Neural cell (in vitro differentiated cells): ENCODE data around the gene MAMDC4. TPM values are rescaled to one million over a fixed set of nuclear protein-coding genes. Genes with fewer than 3 reads are reported as not detected.

Experiments used
- H2AFZ ChIP-seq: fragments of 200-600, 300-800 bp; sonication (generic), shearing (Covaris generic); 2 replicates; pipeline ENCODE4 v1.6.0; 2014; ENCODE audit warnings: low read depth, mild to moderate bottlenecking, antibody characterized with exemption, low read length, moderate library complexity
- H3F3A ChIP-seq: fragments of 200-600 bp; shearing (Covaris generic); 2 replicates; pipeline ENCODE4 v1.6.1; 2016; ENCODE audit warnings: mild to moderate bottlenecking, moderate library complexity, mixed read lengths, antibody characterized with exemption, low read length; ENCODE audit not compliant: insufficient read depth, poor library complexity, severe bottlenecking
- H3K27ac ChIP-seq: fragments of 200-600, 300-800 bp; sonication (generic), shearing (Covaris generic); 2 replicates; pipeline ENCODE4 v1.5.1; 2014; ENCODE audit warnings: mild to moderate bottlenecking, low read length, moderate library complexity
- H3K27me3 ChIP-seq: fragments of 300-800, 200-600 bp; sonication (generic), shearing (Covaris generic); 2 replicates; pipeline ENCODE4 v1.6.0; 2014; ENCODE audit warnings: mild to moderate bottlenecking, low read depth, low read length, moderate library complexity; ENCODE audit not compliant: insufficient read depth
- H3K36me3 ChIP-seq: fragments of 300-800, 200-600 bp; sonication (generic), shearing (Covaris generic); 2 replicates; pipeline ENCODE4 v1.5.1; 2014; ENCODE audit warnings: mild to moderate bottlenecking, antibody characterized with exemption, low read length, moderate library complexity; ENCODE audit not compliant: insufficient read depth
- H3K4me2 ChIP-seq: fragments of 300-800, 200-600 bp; sonication (generic), shearing (Covaris generic); 2 replicates; pipeline ENCODE4 v1.6.0; 2014; ENCODE audit warnings: mild to moderate bottlenecking, low read length
- H3K4me3 ChIP-seq: fragments of 300-800, 200-600 bp; sonication (generic), shearing (Covaris generic); 2 replicates; pipeline ENCODE4 v1.5.1; 2014; ENCODE audit warnings: mild to moderate bottlenecking, low read length, moderate library complexity
- H3K79me2 ChIP-seq: fragments of 200-600 bp; shearing (Covaris generic); replicated peaks from 2 replicates; pipeline ENCODE4 v1.6.0; 2014; ENCODE audit warnings: mild to moderate bottlenecking, low read length, moderate library complexity; ENCODE audit not compliant: insufficient read depth
- H3K9ac ChIP-seq: fragments of 300-800, 200-600 bp; sonication (generic), shearing (Covaris generic); 2 replicates; pipeline ENCODE4 v1.6.1; 2016; ENCODE audit warnings: mild to moderate bottlenecking, low read length, mixed read lengths
- H3K9me2 ChIP-seq: fragments of 200-600 bp; shearing (Covaris generic); 2 replicates; pipeline ENCODE4 v1.6.1; 2016; ENCODE audit warnings: mild to moderate bottlenecking, low read length, mixed read lengths; ENCODE audit not compliant: insufficient read depth
- H3K9me3 ChIP-seq: fragments of 200-600, 300-800 bp; sonication (generic), shearing (Covaris generic); 2 replicates; pipeline ENCODE4 v1.6.1; 2016; ENCODE audit warnings: mild to moderate bottlenecking, mixed run types, low read length, moderate library complexity, mixed read lengths
- H4K20me1 ChIP-seq: fragments of 200-600 bp; shearing (Covaris generic); 2 replicates; pipeline ENCODE4 v1.6.1; 2016; ENCODE audit warnings: mild to moderate bottlenecking, mixed run types; ENCODE audit not compliant: insufficient read depth
- EP300 ChIP-seq: fragments of 450-650 bp; conservative IDR thresholded peaks from 2 replicates; pipeline ENCODE4 v1.6.1; 2014; ENCODE audit warnings: antibody characterized with exemption, mild to moderate bottlenecking, moderate library complexity; ENCODE audit not compliant: poor library complexity, severe bottlenecking
- EZH2 ChIP-seq: fragments of 200-600, 300-800 bp; shearing (Covaris generic), sonication (generic); IDR thresholded peaks from 2 replicates; pipeline ENCODE4 v1.6.1; 2014; ENCODE audit warnings: antibody characterized with exemption, low read length, borderline replicate concordance, mild to moderate bottlenecking; ENCODE audit not compliant: insufficient read depth, poor library complexity, severe bottlenecking
- MXI1 ChIP-seq: fragments of 450-650 bp; conservative IDR thresholded peaks from 2 replicates; pipeline ENCODE4 v1.6.1; 2014; ENCODE audit warnings: antibody characterized with exemption, mild to moderate bottlenecking; ENCODE audit not compliant: poor library complexity, severe bottlenecking
- POLR2AphosphoS5 ChIP-seq: IDR thresholded peaks from 2 replicates; pipeline ENCODE4 v1.6.1; 2012
- RAD21 ChIP-seq: fragments of 450-650 bp; conservative IDR thresholded peaks from 2 replicates; pipeline ENCODE4 v1.6.1; 2014; ENCODE audit warnings: antibody characterized with exemption, mild to moderate bottlenecking, moderate library complexity
- SMC3 ChIP-seq: fragments of 450-650 bp; conservative IDR thresholded peaks from 2 replicates; pipeline ENCODE4 v1.6.1; 2014; ENCODE audit warnings: antibody characterized with exemption, mild to moderate bottlenecking, moderate library complexity; ENCODE audit not compliant: poor library complexity
- TAF1 ChIP-seq: IDR thresholded peaks from 2 replicates; pipeline ENCODE4 v1.6.1; 2012; ENCODE audit warnings: low read depth
- polyA plus RNA-seq: library from polyadenylated mRNA; depleted of rRNA; stranded (reverse); fragments of >200 nt; gene quantifications from 2 replicates; pipeline ENCODE4 v1.2.3, GENCODE V29; 2014
- TF ChIP-seq, protein P1 (sequence below): fragments of 450-650 bp; IDR thresholded peaks from 2 replicates; pipeline ENCODE4 v1.5.1; 2014; ENCODE audit warnings: antibody characterized with exemption, mild to moderate bottlenecking, moderate library complexity; ENCODE audit not compliant: poor library complexity, severe bottlenecking
- TF ChIP-seq, protein P2 (sequence below): IDR thresholded peaks from 2 replicates; pipeline ENCODE4 v1.6.1; 2012; ENCODE audit warnings: borderline replicate concordance

MAMDC4 gene
- polyA plus RNA-seq, 1 donor from 2014 or later = 13.1 TPM

DNA sequence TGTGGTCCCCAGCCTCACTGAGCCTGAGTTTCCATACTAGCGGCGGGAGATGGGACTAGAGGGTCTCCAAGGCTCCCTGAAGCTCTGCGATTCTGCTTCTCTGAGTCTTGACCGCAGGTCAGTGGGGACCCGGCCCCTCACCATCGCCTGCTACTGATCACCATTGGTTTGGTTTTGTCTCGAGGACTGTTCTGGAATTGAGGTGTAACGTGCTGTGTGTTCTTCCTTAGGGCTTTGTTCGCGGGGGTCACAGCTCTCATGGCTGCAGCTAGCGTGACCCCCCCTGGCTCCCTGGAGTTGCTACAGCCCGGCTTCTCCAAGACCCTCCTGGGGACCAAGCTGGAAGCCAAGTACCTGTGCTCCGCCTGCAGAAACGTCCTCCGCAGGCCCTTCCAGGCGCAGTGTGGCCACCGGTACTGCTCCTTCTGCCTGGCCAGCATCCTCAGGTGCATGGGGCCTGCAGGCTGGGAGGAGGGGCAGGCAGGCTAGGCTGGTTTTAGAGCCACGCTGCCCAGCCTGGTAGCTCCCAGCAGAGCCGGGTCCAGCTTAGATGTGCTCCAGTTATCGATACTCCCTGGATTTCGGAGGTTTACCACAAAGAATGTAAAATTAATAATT lies 46.4 kb downstream of the MAMDC4 start:
- H3K79me2 ChIP-seq = no peaks in the 10 kb centered on the region
- no peak overlapping the region for H3K4me2 ChIP-seq
- no peaks in the 10 kb centered on the region for H3K9me2 ChIP-seq
- no peaks in the 10 kb centered on the region for H3F3A ChIP-seq
- H3K4me3 ChIP-seq = no peak overlapping the region
- H4K20me1 ChIP-seq = no peaks in the 10 kb centered on the region
- H3K27me3 ChIP-seq = no peaks in the 10 kb centered on the region
- H3K9me3 ChIP-seq = no peaks in the 10 kb centered on the region
- H3K36me3 ChIP-seq = no peaks in the 10 kb centered on the region
- H3K27ac ChIP-seq = no peak overlapping the region
- TF ChIP-seq EP300 (no peak), RAD21 (no peak), TAF1 (no peak)
- TF ChIP-seq, protein P1, sequence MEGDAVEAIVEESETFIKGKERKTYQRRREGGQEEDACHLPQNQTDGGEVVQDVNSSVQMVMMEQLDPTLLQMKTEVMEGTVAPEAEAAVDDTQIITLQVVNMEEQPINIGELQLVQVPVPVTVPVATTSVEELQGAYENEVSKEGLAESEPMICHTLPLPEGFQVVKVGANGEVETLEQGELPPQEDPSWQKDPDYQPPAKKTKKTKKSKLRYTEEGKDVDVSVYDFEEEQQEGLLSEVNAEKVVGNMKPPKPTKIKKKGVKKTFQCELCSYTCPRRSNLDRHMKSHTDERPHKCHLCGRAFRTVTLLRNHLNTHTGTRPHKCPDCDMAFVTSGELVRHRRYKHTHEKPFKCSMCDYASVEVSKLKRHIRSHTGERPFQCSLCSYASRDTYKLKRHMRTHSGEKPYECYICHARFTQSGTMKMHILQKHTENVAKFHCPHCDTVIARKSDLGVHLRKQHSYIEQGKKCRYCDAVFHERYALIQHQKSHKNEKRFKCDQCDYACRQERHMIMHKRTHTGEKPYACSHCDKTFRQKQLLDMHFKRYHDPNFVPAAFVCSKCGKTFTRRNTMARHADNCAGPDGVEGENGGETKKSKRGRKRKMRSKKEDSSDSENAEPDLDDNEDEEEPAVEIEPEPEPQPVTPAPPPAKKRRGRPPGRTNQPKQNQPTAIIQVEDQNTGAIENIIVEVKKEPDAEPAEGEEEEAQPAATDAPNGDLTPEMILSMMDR = no peak
- no peak overlapping the region for H3K9ac ChIP-seq
- H2AFZ ChIP-seq = no peak overlapping the region

GRCh38 chr9:136899196-136899595 lies 47.0 kb downstream of the MAMDC4 start:
- Histone ChIP-seq H3K27me3 (no peaks in the 10 kb centered on the region), H3K36me3 (no peaks in the 10 kb centered on the region), H3K9ac (no peak overlapping the region), H3K4me3 (no peak overlapping the region), H3K4me2 (no peak overlapping the region), H3K79me2 (no peaks in the 10 kb centered on the region), H3K9me3 (no peaks in the 10 kb centered on the region), H3K9me2 (no peaks in the 10 kb centered on the region), H2AFZ (no peak overlapping the region), H3F3A (no peaks in the 10 kb centered on the region), H4K20me1 (no peaks in the 10 kb centered on the region), H3K27ac (no peak overlapping the region)
- TF ChIP-seq, protein P1 = no peak
- TF ChIP-seq RAD21 (no peak), TAF1 (no peak), SMC3 (no peak), EZH2 (no peak), EP300 (no peak), MXI1 (no peak), POLR2AphosphoS5 (no peak)
- TF ChIP-seq, protein P2, sequence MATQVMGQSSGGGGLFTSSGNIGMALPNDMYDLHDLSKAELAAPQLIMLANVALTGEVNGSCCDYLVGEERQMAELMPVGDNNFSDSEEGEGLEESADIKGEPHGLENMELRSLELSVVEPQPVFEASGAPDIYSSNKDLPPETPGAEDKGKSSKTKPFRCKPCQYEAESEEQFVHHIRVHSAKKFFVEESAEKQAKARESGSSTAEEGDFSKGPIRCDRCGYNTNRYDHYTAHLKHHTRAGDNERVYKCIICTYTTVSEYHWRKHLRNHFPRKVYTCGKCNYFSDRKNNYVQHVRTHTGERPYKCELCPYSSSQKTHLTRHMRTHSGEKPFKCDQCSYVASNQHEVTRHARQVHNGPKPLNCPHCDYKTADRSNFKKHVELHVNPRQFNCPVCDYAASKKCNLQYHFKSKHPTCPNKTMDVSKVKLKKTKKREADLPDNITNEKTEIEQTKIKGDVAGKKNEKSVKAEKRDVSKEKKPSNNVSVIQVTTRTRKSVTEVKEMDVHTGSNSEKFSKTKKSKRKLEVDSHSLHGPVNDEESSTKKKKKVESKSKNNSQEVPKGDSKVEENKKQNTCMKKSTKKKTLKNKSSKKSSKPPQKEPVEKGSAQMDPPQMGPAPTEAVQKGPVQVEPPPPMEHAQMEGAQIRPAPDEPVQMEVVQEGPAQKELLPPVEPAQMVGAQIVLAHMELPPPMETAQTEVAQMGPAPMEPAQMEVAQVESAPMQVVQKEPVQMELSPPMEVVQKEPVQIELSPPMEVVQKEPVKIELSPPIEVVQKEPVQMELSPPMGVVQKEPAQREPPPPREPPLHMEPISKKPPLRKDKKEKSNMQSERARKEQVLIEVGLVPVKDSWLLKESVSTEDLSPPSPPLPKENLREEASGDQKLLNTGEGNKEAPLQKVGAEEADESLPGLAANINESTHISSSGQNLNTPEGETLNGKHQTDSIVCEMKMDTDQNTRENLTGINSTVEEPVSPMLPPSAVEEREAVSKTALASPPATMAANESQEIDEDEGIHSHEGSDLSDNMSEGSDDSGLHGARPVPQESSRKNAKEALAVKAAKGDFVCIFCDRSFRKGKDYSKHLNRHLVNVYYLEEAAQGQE = no peak
